OCI-LY7 (cell line): Measurements from ENCODE around the gene ZBTB16. TPM values are rescaled to one million over a fixed set of nuclear protein-coding genes. Genes with fewer than 3 reads are reported as not detected.

Experiments
- BruUV-seq: library from RNA; stranded (reverse); fragments of 400-500 nt; replicated peaks from 2 replicates; lab custom pipeline; 2021; lab: Mats Ljungman, UMichigan
- CTCF ChIA-PET: fragments of 300-600 bp; sonication (Branson Sonifier 250); formaldehyde crosslinking; loops from one replicate; lab custom pipeline; 2022; ENCODE audit warnings: antibody characterized with exemption; ENCODE audit not compliant: unreplicated experiment; lab: Charles Lee
- POLR2A ChIA-PET: fragments of 300-600 bp; sonication (Branson Sonifier 250); formaldehyde crosslinking; loops from one replicate; lab custom pipeline; 2022; ENCODE audit warnings: antibody characterized with exemption; lab: Charles Lee
- DNase-seq: peaks from one replicate; pipeline ENCODE4 v3.0.0-alpha.2; 2015; ENCODE audit warnings: low spot score
- H2AFZ ChIP-seq: fragments of 200-600 bp; sonication (generic), shearing (Covaris generic); 2 replicates; pipeline ENCODE4 v1.6.1; 2014; ENCODE audit warnings: mild to moderate bottlenecking, antibody characterized with exemption, low read length, moderate library complexity
- H3K27ac ChIP-seq: fragments of 200-600 bp; sonication (generic); 2 replicates; pipeline ENCODE4 v1.5.1; 2014; ENCODE audit warnings: mixed run types, low read depth, mild to moderate bottlenecking, moderate library complexity, low read length, inconsistent platforms; ENCODE audit not compliant: poor library complexity, severe bottlenecking
- H3K36me3 ChIP-seq: fragments of 200-600 bp; sonication (generic); 2 replicates; pipeline ENCODE4 v1.6.1; 2014; ENCODE audit warnings: mild to moderate bottlenecking, antibody characterized with exemption, low read length, moderate library complexity, mixed read lengths; ENCODE audit not compliant: insufficient read depth
- H3K4me1 ChIP-seq: fragments of 200-600 bp; sonication (generic); 2 replicates; pipeline ENCODE4 v1.5.1; 2014; ENCODE audit warnings: mild to moderate bottlenecking, low read length; ENCODE audit not compliant: insufficient read depth, poor library complexity, severe bottlenecking
- H3K4me2 ChIP-seq: fragments of 200-600 bp; sonication (generic); 2 replicates; pipeline ENCODE4 v1.6.1; 2014; ENCODE audit warnings: mild to moderate bottlenecking, low read length
- H3K4me3 ChIP-seq: fragments of 200-600 bp; sonication (generic); 2 replicates; pipeline ENCODE4 v1.5.1; 2014; ENCODE audit warnings: mild to moderate bottlenecking, low read depth, low read length; ENCODE audit not compliant: poor library complexity, severe bottlenecking
- H3K79me2 ChIP-seq: fragments of 200-600 bp; sonication (generic); 2 replicates; pipeline ENCODE4 v1.6.1; 2016; ENCODE audit warnings: low read depth, mild to moderate bottlenecking, low read length, moderate library complexity, mixed read lengths; ENCODE audit not compliant: insufficient read depth
- H3K9me2 ChIP-seq: fragments of 200-600 bp; sonication (generic); 2 replicates; pipeline ENCODE4 v1.6.1; 2016; ENCODE audit warnings: mild to moderate bottlenecking, low read length, mixed read lengths; ENCODE audit not compliant: insufficient read depth
- H3K9me3 ChIP-seq: fragments of 200-600 bp; sonication (generic); 2 replicates; pipeline ENCODE4 v1.6.1; 2014; ENCODE audit warnings: mild to moderate bottlenecking, mixed run types, low read length, mixed read lengths
- H4K20me1 ChIP-seq: fragments of 200-600 bp; sonication (generic); 2 replicates; pipeline ENCODE4 v1.6.1; 2014; ENCODE audit warnings: mild to moderate bottlenecking, antibody characterized with exemption, low read length, moderate library complexity, mixed read lengths; ENCODE audit not compliant: insufficient read depth
- CTCF ChIP-seq: fragments of 200-600 bp; sonication (generic); conservative IDR thresholded peaks from 2 replicates; pipeline ENCODE4 v1.5.1; 2014; ENCODE audit warnings: mild to moderate bottlenecking, antibody characterized with exemption, low read length, moderate library complexity, mixed read lengths
- EZH2phosphoT487 ChIP-seq: fragments of 200-600 bp; sonication (generic); IDR thresholded peaks from 2 replicates; pipeline ENCODE4 v1.6.1; 2018; ENCODE audit warnings: low read depth, borderline replicate concordance, mild to moderate bottlenecking, mixed run types, antibody characterized with exemption, low read length, moderate library complexity, mixed read lengths
- intact Hi-C: fragments of 100-400 bp; cut with micrococcal nuclease; formaldehyde crosslinking; loops from one replicate; pipeline ENCODE4 v1.10.0; 2022; ENCODE audit not compliant: unreplicated experiment
- total RNA-seq, 2 experiments: library from RNA; depleted of rRNA in 1 of 2; stranded (reverse); fragments of >200 nt in 1 of 2; shearing (Covaris generic) in 1 of 2; gene quantifications; 2 replicates each; pipeline ENCODE4 v1.2.3, GENCODE V29; 2014 to 2022

The ZBTB16 gene
- total RNA-seq, 2 experiments from 2014 or later, result not detected

- Histone ChIP-seq H4K20me1 (no peaks in the 10 kb centered on the region), H3K4me3 (no peak overlapping the region), H3K36me3 (no peaks in the 10 kb centered on the region), H3K9me2 (no peaks in the 10 kb centered on the region), H3K4me1 (no peaks in the 10 kb centered on the region), H2AFZ (no peak overlapping the region), H3K4me2 (no peak overlapping the region), H3K9me3 (no peaks in the 10 kb centered on the region), H3K27ac (no peak overlapping the region), H3K79me2 (no peaks in the 10 kb centered on the region)
- POLR2A ChIA-PET, result no interaction called here
- no TSS peak for BruUV-seq
- CTCF ChIA-PET, result no interaction called here
- TF ChIP-seq EZH2phosphoT487, result no peak
- TF ChIP-seq CTCF, result no peak
- intact Hi-C loops, result no loop called here
- no peak for DNase-seq
Observed at GRCh38 chr11:114242032-114242431, 182.5 kb downstream of the ZBTB16 start.

- no TSS peak for BruUV-seq
- Histone ChIP-seq H3K9me2 (no peaks in the 10 kb centered on the region), H2AFZ (no peak overlapping the region), H3K27ac (no peak overlapping the region), H3K9me3 (no peaks in the 10 kb centered on the region), H3K36me3 (no peaks in the 10 kb centered on the region), H3K4me2 (no peak overlapping the region), H3K4me1 (no peaks in the 10 kb centered on the region), H4K20me1 (no peaks in the 10 kb centered on the region), H3K4me3 (no peak overlapping the region), H3K79me2 (no peaks in the 10 kb centered on the region)
- CTCF ChIA-PET, result no interaction called here
- POLR2A ChIA-PET, result interaction anchor here (0.6 kb wide), 1 partner anchor 281 kb away, joined by 3 read pairs; no protein-coding TSS in a partner anchor
- DNase-seq, result no peak
- intact Hi-C loops, result no loop called here
- TF ChIP-seq CTCF (no peak), EZH2phosphoT487 (no peak)
Observed at GRCh38 chr11:114243461-114244372, 184.2 kb downstream of the ZBTB16 start.
